CD4-positive, alpha-beta T cell (primary cell): Measurements from ENCODE around the gene GATA5. TPM values are rescaled to one million over a fixed set of nuclear protein-coding genes. Genes with fewer than 3 reads are reported as not detected.

Source experiments
- ATAC-seq: fragments of 200-7000 bp; cut with Tn5 transposase; one replicate; pipeline ENCODE4 v1.10.0; 2022; ENCODE audit warnings: mild to moderate bottlenecking; ENCODE audit not compliant: poor library complexity
- CTCF ChIA-PET: fragments of 350-600 bp; sonication (Branson Sonifier 250); formaldehyde crosslinking; loops from one replicate; lab custom pipeline; 2021; ENCODE audit warnings: antibody characterized with exemption, inconsistent platforms; lab: Charles Lee
- POLR2A ChIA-PET: fragments of 350-600 bp; sonication (Branson Sonifier 250); formaldehyde crosslinking; loops from one replicate; lab custom pipeline; 2021; ENCODE audit warnings: antibody characterized with exemption, inconsistent platforms; lab: Charles Lee
- DNase-seq, 14 experiments: peaks; one replicate each; pipeline ENCODE4 v3.0.0-alpha.2; 2013 to 2020; ENCODE audit warnings: mixed read lengths in 2 of 14
- H3K27ac ChIP-seq, 2 donors: one replicate each; pipeline versions ENCODE4 v1.5.1 to v1.7.0; 2013; ENCODE audit warnings: low read length in 2 of 2, low read depth in 1 of 2, mild to moderate bottlenecking in 1 of 2
- H3K27me3 ChIP-seq, 2 experiments: 1 replicate in 1 of 2; 2 replicates in 1 of 2; pipeline versions ENCODE4 v1.6.1 to v1.7.0; 2013; ENCODE audit warnings: low read length in 2 of 2, control low read depth in 1 of 2, mild to moderate bottlenecking in 1 of 2, moderate library complexity in 1 of 2; ENCODE audit not compliant: insufficient read depth in 2 of 2, control insufficient read depth in 1 of 2
- H3K36me3 ChIP-seq: one replicate; pipeline ENCODE4 v1.6.1; 2013; ENCODE audit warnings: low read length, control low read depth; ENCODE audit not compliant: insufficient read depth
- H3K4me1 ChIP-seq: one replicate; pipeline ENCODE4 v1.6.1; 2013; ENCODE audit warnings: low read length, control low read depth; ENCODE audit not compliant: insufficient read depth
- H3K4me3 ChIP-seq: one replicate; pipeline ENCODE4 v1.5.1; 2013; ENCODE audit warnings: mild to moderate bottlenecking, low read length, moderate library complexity
- H3K9me3 ChIP-seq, 2 experiments: 1 replicate in 1 of 2; 2 replicates in 1 of 2; pipeline versions ENCODE4 v1.6.1 to v1.7.0; 2013; ENCODE audit warnings: low read length in 2 of 2, mild to moderate bottlenecking in 2 of 2, control low read depth in 1 of 2, moderate library complexity in 1 of 2; ENCODE audit not compliant: control insufficient read depth in 1 of 2, insufficient read depth in 1 of 2
- H3K27ac Mint-ChIP-seq: one replicate; pipeline ENCODE4 v1.8.0; 2020; ENCODE audit warnings: mixed read lengths
- H3K27me3 Mint-ChIP-seq: one replicate; pipeline ENCODE4 v1.8.0; 2021; ENCODE audit warnings: mixed read lengths
- H3K36me3 Mint-ChIP-seq: one replicate; pipeline ENCODE4 v1.8.0; 2021; ENCODE audit warnings: low read depth, mixed read lengths
- H3K4me1 Mint-ChIP-seq: one replicate; pipeline ENCODE4 v1.8.0; 2021; ENCODE audit warnings: low read depth, mixed read lengths
- H3K4me3 Mint-ChIP-seq: one replicate; pipeline ENCODE4 v1.8.0; 2020; ENCODE audit warnings: mild to moderate bottlenecking, mixed read lengths
- H3K9me3 Mint-ChIP-seq: one replicate; pipeline ENCODE4 v1.8.0; 2020; ENCODE audit warnings: mixed read lengths
- CTCF ChIP-seq: fragments of 200-600 bp; IDR thresholded peaks from one replicate; pipeline ENCODE4 v1.8.0; 2022; ENCODE audit warnings: antibody characterized with exemption, mild to moderate bottlenecking
- intact Hi-C, 2 experiments: fragments of 100-400 bp; cut with DNase I in 1 of 2; cut with micrococcal nuclease in 1 of 2; formaldehyde crosslinking; loops; one replicate each; pipeline versions ENCODE4 v1.15.1 to v1.9.0; 2023 to 2025; cut with DNase I, micrococcal nuclease
- total RNA-seq, 174 experiments: library from RNA in 2 of 174; stranded (reverse) in 2 of 174; gene quantifications; one replicate each; pipeline ENCODE4 v1.2.3 and lab custom pipeline; 2021 to 2026

The GATA5 gene
- total RNA-seq, 2 experiments from 2014 or later: not detected

- ATAC-seq: no peak
- CTCF ChIA-PET: no interaction called here
- Mint-ChIP-seq H3K9me3 (no peaks in the 10 kb centered on the region), H3K36me3 (no peaks in the 10 kb centered on the region), H3K4me3 (no peak overlapping the region), H3K27me3 (peaks cover 12% of the 10 kb centered on the region), H3K4me1 (no peaks in the 10 kb centered on the region), H3K27ac (no peak overlapping the region)
- DNase-seq: no peak
- H3K9me3 ChIP-seq: no peaks in the 10 kb centered on the region
- no peak overlapping the region for H3K27ac ChIP-seq
- TF ChIP-seq CTCF: no peak
- H3K4me3 ChIP-seq: no peak overlapping the region
- POLR2A ChIA-PET: no interaction called here
- peaks cover 0 to 4% of the 10 kb centered on the region in 2 experiments for H3K27me3 ChIP-seq
- H3K36me3 ChIP-seq: no peaks in the 10 kb centered on the region
- intact Hi-C loops: no loop called here
- no peaks in the 10 kb centered on the region for H3K4me1 ChIP-seq
These were observed 17.2 kb downstream of the GATA5 start for GRCh38 chr20:62458275-62459251.

- no peak overlapping the region for H3K27ac ChIP-seq
- DNase-seq: no peak
- H3K27ac Mint-ChIP-seq: no peak overlapping the region
- ChIA-PET POLR2A (no interaction called here), CTCF (no interaction called here)
- no peaks in the 10 kb centered on the region for H3K9me3 Mint-ChIP-seq
- H3K36me3 Mint-ChIP-seq: no peaks in the 10 kb centered on the region
- H3K4me3 Mint-ChIP-seq: no peak overlapping the region
- intact Hi-C loops: no loop called here
- peaks cover 12% of the 10 kb centered on the region for H3K27me3 Mint-ChIP-seq
- no peak for TF ChIP-seq CTCF
- H3K4me1 ChIP-seq: no peaks in the 10 kb centered on the region
- H3K4me3 ChIP-seq: no peak overlapping the region
- no peak for ATAC-seq
- no peaks in the 10 kb centered on the region for H3K4me1 Mint-ChIP-seq
- H3K36me3 ChIP-seq: no peaks in the 10 kb centered on the region
- no peaks in the 10 kb centered on the region for H3K9me3 ChIP-seq
- peaks cover 0 to 5% of the 10 kb centered on the region in 2 experiments for H3K27me3 ChIP-seq
These were observed 18.0 kb downstream of the GATA5 start for GRCh38 chr20:62457831-62458230.

- CTCF ChIA-PET: no interaction called here
- no peaks in the 10 kb centered on the region for H3K9me3 Mint-ChIP-seq
- Histone ChIP-seq H3K27ac (no peak overlapping the region), H3K4me3 (no peak overlapping the region), H3K9me3 (no peaks in the 10 kb centered on the region), H3K36me3 (no peaks in the 10 kb centered on the region), H3K27me3 (peaks cover 0 to 10% of the 10 kb centered on the region in 2 experiments), H3K4me1 (no peaks in the 10 kb centered on the region)
- DNase-seq (no peak), ATAC-seq (no peak)
- H3K36me3 Mint-ChIP-seq: no peaks in the 10 kb centered on the region
- intact Hi-C loops: no loop called here
- H3K27me3 Mint-ChIP-seq: peaks cover 12% of the 10 kb centered on the region
- no peak for TF ChIP-seq CTCF
- no peak overlapping the region for H3K4me3 Mint-ChIP-seq
- POLR2A ChIA-PET: no interaction called here
- H3K27ac Mint-ChIP-seq: no peak overlapping the region
- H3K4me1 Mint-ChIP-seq: no peaks in the 10 kb centered on the region
These were observed 18.7 kb downstream of the GATA5 start for GRCh38 chr20:62457098-62457497.
